ENCODE results near the gene CABLES2.

CABLES2 gene

DNA sequence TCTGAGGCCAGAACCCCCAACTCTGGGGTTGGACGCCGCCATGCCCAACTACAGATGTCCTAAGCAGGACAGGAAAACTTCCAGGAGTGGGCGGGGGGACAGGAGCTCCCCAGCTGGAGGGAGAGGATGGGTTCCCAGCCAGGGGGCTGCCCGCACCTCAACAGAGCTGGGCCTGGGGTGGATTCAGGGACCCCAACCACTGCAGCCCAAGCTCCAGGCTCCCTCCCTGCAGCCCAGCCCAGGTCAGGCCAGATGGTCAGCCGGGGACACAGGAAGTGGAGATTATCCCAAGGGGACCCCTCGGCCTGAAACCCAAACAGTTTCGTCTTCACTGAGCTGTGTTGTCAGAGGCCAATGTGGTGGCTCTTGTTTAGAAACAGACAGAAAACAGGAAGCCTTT is 49.4 kb downstream of the CABLES2 start:
- no peak for DNase-seq
- in situ Hi-C loops (cut with HindIII; ENCODE audit: low pct_ligation_motif_present, low pct_unique_long_range_greater_than_20kb, low sequenced_read_pairs), result no loop called here

DNA sequence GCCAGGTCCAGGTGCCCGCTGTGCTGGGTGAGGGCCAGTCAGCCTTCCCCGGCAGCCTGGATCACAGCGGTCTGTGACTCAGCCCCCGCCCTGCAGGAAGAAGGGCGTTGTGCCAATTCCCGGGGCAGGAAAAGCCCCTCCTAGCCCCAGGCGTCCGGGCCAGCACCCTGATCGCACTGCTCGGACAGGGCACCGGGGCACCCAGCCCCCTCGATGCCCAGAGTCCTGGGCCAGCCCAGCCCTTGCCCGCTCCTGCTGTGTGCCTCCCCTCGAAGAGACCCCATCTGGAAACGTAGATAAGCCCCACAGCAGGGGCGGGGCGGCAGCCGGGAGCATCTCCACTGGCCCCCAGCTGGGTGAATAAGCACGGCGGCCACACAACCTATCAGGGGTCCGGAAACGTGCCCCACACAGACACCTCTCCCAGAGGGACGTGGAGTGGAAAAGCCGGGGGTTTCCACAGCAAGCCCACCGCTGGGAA is 49.9 kb downstream of the CABLES2 start:
- in situ Hi-C loops (cut with HindIII; ENCODE audit: low pct_ligation_motif_present, low pct_unique_long_range_greater_than_20kb, low sequenced_read_pairs), result no loop called here
- peak; percentile 78 for DNase-seq

DNA sequence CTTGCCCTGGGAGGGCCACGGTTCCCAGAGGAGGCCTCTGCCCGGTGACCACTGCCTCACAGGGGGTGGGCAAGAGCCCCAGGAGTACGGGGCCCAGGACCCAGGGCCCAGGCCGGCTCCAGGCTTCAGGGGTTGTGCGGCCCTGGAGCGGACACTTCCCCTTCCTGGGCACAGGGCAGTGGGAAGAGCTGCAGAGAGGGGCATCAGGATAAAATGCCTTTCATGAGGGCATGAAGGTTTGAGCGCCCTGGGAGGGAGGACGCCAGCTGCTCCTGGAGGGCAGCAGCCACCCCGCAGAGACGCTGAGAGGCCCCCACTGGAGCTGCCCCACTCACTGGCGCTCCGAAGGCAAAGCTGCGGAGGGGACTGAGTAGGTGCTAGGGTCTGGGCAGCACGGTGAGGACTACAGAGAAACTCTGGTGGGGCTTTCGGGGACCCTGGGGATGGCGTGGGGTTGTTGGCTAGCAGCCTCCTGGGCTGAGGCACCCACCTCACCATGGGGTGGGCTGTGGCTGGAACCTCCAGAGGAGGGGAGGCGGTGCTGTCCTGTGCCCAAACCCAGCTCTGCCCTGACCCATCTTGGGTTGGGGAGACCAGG is 50.4 kb downstream of the CABLES2 start:
- DNase-seq, result no peak
- in situ Hi-C loops (cut with HindIII; ENCODE audit: low pct_ligation_motif_present, low pct_unique_long_range_greater_than_20kb, low sequenced_read_pairs), result no loop called here

DNA sequence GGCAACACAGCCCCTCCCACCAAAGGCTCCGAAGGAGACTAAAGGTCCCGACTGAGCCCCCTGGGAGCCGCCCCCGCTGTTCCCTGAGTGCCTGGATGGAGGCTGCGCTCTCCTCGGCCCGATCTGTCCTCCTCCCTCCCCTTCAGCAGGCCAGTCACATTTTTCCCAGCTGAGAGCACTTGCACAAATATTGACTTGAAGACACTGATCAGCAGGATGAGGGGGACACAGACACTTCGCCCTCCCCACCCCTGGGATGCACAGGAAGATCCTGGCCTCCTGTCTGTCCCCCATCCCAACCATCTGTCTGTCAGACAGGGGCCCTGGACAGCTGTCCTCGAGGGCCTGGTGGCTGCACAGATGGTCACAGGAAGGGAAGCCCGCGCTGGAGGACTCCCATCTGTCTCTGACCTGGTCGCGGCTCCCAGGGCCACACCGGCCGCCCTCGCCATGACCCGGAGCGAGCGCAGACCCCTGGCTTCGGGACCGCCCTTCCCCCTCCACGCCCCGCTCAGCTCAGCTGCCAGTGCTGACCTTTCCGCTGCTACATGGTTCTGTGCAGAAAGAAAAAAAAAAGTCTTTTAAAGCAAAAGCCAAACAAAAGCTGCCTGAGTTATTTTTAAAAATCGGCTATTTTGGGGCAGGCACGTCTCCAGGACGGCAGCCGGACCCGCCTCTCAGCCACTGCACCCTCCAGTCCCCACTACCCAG is 51.1 kb downstream of the CABLES2 start:
- in situ Hi-C loops (cut with HindIII; ENCODE audit: low pct_ligation_motif_present, low pct_unique_long_range_greater_than_20kb, low sequenced_read_pairs), result no loop called here
- no peak for DNase-seq

DNA sequence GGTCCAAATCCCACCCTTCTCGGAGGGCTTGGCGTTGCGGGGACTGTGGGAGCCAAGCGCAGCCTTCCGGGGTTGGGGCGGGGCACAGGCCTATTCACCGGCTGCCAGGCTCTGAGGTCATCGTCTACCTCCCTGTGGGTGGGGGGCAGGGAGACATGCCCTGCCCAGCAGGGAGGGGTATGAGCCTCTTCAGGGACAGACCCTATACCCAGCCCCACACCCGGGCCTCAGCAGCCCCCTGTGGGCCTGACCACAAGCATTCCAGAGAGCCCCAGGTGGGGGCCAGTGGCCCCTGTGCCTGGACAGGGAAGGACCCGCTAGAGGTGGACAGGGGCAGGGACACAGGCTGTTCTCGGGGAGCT is 51.6 kb downstream of the CABLES2 start:
- DNase-seq, result no peak

DNA sequence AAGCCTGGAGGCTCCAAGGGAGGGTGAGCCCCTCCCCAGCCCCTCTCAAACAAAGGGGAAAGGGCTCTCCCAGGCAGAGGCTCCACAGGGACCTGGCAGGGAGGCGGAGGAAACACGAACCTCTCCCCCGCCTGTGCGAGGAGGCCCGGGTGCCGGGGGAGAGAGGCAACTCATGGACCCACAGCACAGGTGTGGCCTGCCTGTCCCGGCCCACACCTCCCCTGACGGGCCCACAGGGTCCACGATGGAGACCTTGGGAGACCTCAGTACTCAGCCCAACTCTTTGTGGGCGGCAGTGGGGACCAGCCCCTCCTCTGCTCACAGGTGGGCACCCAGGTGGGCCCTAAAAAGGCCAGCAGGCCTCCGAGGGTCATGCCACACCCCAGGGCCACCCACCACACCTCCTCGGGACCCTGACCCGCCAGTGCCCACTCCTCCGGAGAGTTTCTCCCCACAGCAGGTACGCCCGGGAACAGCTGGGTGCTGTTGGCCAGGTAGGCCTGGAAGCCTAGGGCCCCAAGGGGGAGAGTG is 52.2 kb downstream of the CABLES2 start:
- DNase-seq, result no peak
- in situ Hi-C loops (cut with HindIII; ENCODE audit: low pct_ligation_motif_present, low pct_unique_long_range_greater_than_20kb, low sequenced_read_pairs), result no loop called here

More for the DNA sequence above, 51.6 kb downstream of the CABLES2 start:
- in situ Hi-C loops (cut with HindIII; ENCODE audit: low pct_ligation_motif_present, low pct_unique_long_range_greater_than_20kb, low sequenced_read_pairs), result no loop called here

DNA sequence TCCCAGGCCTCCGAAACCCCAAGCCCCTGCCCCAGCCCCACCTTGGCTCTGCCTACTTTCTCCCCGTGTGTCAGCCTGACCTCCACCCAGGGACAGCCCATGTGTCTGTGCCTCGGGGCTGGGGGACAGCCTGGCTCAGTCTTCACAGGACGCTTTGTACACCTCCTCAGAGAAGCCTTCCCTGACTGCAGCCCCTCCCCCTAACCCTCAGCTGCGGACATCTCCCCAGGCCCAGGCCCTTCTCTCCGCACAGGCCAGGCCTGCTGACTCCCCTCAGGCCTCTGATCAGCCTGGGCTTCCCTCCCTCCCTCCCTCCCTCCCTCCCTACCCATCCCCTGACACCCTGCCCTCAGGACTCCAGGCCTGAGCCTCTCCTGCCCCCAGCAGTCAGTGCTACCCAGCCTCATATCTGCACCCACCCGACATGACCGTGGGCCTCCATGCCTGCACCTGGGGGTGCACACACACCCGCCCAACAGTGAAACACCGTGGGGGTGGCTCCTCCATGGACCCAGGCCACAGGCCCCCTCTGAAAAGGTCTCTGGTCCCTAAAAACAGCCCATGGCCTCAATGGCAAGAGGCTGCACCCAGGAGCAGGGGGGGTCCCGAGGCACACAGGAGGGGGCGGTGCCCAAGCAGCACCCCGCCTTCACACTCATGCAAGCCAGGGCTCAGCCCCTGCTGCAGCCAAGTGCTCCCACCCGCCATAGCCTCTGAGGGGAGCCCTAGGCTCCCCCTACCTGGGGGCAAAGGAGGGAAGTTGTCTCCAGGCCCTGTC is 52.9 kb downstream of the CABLES2 start:
- in situ Hi-C loops (cut with HindIII; ENCODE audit: low pct_ligation_motif_present, low pct_unique_long_range_greater_than_20kb, low sequenced_read_pairs), result no loop called here

DNA sequence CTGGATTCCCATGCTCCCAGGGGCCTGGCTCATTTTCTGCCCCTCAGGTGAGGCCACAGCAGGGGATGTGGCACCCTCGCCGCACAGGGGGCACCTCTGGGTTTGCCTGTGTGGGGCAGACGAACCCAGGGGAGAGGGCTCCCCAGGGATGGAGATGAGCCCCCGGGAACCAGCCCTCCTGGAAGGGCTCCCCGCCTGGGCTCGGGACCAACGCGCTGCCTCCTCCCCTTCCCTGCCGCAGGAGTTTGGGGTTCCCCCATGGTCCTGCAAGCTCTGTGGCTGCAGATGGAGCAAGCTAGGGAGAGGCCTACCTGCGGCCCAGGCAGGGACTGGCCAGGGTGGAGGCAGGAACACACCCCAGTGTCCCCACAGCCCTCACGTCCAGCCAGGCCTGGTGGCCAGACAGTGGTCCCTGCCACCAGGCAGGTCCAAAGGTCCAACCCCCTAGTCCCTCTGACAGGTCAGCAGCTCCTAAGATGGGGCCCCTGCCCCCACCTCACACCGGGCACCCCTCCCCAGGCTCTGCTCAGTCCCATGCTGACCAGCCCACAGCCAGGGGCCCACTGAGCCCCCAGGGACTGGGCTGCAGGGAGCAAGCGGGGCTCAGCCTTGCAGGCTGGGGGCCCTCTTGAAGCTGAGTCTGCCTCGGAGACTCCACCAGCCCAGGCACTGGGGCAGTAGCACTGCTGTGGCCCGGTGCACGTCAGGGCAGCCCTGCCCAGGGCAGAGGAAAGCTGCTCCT is 53.6 kb downstream of the CABLES2 start:
- DNase-seq, result no peak
- in situ Hi-C loops (cut with HindIII; ENCODE audit: low pct_ligation_motif_present, low pct_unique_long_range_greater_than_20kb, low sequenced_read_pairs), result no loop called here

More for the DNA sequence above, 52.9 kb downstream of the CABLES2 start:
- DNase-seq, result no peak

DNA sequence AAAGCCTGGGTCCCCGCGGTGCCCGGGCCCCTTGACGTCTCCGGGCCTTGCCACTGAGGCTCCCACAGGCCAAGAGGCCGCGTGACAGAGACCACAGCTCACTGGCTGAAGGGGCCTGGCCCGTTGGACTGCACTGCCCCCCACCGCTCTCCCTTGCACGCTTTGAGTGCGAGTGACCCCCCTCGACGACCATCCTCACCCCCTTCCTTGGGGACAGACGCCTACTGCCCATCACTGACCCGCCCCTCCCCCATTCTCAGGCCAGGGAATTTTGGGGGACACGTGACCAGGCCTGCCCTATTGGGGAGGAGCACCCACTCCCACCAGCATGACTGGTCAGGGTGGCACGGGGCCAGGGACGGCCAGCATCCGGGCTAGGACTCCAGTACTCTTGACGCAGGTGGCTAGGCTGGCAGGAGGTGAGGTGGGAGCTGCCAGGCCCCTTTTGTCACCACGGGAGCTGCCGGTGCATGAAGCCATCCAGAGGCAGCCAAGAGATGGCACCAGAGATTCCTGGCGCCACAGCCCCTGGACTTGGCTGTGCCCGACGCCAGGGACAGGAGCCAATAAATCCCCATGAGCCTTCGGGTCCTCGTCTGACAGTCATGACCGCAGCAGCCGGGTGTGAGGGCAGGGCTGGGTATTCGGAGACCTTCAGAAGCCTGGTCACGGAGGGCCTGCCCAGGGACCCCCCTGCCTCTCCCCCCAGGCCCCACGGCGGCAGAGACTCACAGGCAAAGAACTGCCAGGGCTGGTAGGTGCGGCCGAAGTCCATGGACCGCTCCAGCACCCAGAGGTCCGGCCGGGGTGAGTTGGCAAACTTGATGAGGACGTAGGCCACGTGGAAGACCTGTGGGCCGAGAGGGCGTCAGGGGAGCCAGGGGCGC is 54.4 kb downstream of the CABLES2 start:
- DNase-seq, result no peak

DNA sequence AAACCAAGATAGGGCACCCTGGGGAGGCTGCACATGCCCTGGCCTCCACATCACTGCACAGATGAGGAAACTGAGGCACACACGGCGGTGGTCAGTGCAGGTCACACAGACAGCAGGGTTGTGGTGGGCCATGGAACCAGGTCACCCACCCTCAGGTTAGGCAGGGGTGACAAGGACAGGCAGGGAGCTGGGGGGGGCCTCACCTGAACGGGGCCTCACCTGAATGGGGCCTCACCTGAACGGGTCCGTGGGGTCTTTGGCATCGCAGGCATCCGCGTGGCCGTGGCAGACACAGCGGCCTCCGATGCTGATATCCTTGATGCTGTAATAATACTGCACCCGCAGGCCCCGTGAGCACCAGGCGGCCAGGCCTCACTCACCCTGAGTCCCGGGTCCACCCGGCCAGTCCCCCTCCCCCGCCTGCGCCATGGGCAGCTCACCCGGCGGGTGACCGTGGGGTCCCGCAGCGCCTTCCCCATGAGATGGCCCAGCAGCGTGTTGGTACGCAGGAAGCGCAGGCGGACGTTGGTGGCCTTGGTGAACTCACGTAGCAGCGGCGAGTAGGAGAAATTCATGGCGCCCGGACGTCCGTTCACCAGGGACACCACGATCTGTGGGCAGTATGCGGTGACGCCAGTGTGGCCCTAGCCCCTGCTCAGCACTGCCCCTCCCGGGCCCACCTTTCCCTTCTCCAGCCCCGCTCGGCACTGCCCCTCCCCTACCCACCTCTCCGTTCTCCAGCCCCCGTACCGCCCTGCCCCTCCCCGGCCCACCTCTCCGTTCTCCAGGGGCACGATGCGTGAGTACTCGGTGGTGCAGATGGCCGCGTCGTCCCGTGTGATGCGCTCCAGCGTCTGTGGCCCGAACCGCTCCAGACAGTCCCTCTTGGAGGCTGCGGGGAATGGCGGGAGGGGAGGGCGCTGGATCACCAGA is 55.4 kb downstream of the CABLES2 start:
- in situ Hi-C loops (cut with HindIII; ENCODE audit: low pct_ligation_motif_present, low pct_unique_long_range_greater_than_20kb, low sequenced_read_pairs), result no loop called here
- DNase-seq, result no peak

More for the DNA sequence above, 54.4 kb downstream of the CABLES2 start:
- in situ Hi-C loops (cut with HindIII; ENCODE audit: low pct_ligation_motif_present, low pct_unique_long_range_greater_than_20kb, low sequenced_read_pairs), result no loop called here

DNA sequence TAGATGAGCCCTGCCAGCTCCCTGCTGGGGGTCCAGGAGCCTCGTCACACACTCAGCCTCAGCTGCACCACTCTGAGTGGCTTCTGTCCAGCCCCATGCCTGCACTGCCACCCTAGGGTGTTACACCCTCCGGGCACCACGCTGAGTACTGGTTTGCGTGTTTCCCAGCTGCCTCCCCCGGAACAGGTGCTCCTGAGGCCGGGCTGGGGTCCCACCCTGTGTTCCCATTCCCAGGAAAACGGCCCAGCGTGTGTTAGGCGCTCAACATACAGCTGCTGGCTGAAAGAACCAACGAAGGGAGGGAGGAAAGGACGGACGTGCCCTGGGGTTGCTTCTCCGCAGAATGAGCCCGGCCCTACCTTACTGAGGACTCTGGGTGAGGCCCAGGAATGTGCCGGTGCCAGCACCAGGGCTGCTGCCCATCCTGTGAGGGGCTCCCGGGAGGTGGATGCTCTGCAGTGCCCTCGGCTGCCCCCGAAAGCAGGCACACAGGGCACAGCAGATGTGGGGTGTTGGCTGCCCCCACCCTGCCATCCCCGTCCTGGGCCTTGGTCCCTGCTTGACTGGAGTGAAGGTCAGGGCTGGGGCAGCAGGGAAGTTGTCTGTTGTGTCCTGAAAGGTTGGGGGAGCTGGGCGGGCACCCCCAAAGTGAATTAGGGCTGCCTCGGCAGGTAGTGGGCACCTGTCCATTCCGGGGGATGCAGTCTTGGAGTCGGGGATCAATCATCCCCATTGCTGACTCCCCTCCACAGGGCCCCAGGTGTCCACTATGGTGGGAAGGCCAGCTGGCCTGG is 56.3 kb downstream of the CABLES2 start:
- DNase-seq, result no peak
- in situ Hi-C loops (cut with HindIII; ENCODE audit: low pct_ligation_motif_present, low pct_unique_long_range_greater_than_20kb, low sequenced_read_pairs), result no loop called here

DNA sequence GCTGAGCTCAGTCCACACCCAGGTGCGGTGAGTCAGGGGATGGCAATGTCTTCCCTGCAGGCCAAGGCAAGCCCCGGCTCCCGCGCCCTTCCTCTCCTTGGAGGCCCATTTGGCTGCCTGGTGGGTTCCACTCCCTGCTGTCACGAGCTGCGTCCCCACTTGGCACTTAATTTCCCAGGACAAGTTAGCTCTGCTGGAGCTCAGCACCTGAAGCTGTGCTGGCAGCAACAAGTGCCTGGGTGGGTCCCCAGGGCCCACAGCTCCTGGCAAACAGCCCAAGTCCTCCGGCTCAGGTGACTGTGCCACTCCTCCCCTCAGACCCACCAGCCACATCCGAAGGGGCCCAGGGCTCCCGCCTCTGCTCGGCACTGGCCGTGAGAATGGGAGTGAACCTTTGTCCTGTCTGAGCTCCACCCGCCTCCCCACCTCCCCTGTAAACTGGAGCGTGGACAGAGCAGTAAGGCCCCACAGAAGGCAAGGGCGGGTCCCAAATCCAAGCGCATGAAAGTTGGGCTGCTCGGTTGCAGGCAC is 56.9 kb downstream of the CABLES2 start:
- in situ Hi-C loops (cut with HindIII; ENCODE audit: low pct_ligation_motif_present, low pct_unique_long_range_greater_than_20kb, low sequenced_read_pairs), result no loop called here
- DNase-seq, result peak; percentile 55

DNA sequence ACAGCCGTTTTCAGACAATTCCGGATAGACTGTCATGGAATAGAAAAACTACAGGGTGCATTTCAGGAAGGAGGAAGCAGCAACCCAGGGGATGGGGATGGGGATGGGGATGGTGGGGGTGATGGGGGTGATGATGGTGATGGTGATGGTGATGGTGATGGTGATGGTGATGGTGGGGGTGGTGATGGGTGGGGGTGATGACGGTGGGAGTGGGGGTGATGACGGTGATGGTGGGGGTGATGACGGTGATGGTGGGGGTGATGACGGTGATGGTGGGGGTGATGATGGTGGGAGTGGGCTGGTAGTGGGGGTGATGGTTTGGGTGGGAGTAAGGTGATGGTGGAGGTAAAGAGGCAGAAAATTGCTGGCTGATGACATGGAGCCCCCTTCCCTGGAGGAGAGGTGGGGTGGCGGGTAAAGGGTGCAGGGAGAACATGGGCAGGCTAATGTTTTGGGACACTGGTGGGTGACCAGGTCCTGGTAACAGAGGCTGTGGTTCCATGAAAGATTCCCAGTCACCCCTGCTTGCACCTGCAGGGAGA is 57.5 kb downstream of the CABLES2 start:
- no peak for DNase-seq
- in situ Hi-C loops (cut with HindIII; ENCODE audit: low pct_ligation_motif_present, low pct_unique_long_range_greater_than_20kb, low sequenced_read_pairs), result no loop called here

DNA sequence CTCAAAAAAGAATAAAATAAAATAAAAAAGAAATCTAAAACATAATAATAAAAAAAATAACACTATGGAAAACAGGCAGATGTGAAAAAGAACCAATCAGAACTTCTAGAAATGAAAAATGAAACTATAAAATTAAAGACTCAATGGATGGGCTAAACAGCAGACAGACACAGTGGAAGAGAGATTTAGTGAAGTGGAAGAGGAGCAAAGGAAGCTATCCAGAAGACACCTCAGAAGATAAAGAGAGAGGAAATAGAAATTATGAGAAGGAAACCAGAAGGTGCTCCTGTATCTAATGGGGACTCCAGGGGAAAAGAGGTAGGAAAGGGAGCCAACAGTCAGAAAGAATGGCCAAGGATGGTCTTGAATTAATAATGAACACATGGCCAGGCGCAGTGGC is 58.5 kb downstream of the CABLES2 start:
- in situ Hi-C loops (cut with HindIII; ENCODE audit: low pct_ligation_motif_present, low pct_unique_long_range_greater_than_20kb, low sequenced_read_pairs), result no loop called here
- DNase-seq, result no peak

DNA sequence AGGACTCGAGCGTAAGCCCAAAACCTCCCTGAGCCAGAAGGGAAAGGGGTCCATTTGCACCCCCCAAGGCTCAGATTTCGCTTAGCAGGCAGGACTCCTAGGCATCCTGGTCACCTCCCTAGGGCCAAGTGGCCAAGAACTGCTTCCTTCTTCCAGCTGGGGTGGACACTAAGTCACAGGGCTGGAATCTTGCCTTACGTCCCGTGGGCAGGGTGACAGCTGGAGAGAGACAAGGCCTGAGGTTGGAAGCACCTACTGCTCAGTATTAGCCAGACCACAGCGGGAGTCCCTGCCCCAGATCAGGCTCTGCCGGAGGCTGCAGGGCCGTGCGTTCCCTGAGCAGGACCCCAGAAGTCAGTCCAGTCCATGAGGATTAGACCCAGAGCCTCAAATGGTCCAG is 59.6 kb downstream of the CABLES2 start:
- in situ Hi-C loops (cut with HindIII; ENCODE audit: low pct_ligation_motif_present, low pct_unique_long_range_greater_than_20kb, low sequenced_read_pairs), result no loop called here
- no peak for DNase-seq

DNA sequence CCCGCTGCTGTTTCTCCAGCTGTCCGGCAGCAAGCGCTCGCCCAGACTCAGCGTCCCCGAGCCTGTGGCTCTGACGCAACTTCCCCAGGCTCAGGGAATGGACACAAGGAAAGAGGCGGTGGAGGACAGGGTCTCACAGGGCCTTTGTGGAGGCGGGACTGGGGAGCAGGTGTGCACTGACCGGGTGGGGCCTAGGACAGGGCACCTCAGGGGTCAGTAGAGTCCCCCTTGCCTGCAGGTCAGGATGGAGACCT is 60.0 kb downstream of the CABLES2 start:
- in situ Hi-C loops (cut with HindIII; ENCODE audit: low pct_ligation_motif_present, low pct_unique_long_range_greater_than_20kb, low sequenced_read_pairs), result no loop called here
- DNase-seq, result no peak
